HepG2 (cell line): Measurements from ENCODE around the gene ALKBH2. TPM values are rescaled to one million over a fixed set of nuclear protein-coding genes. Genes with fewer than 3 reads are reported as not detected.

Source experiments
- ADNP ChIP-seq: sonication (generic); formaldehyde crosslinking; IDR thresholded peaks from 2 replicates; pipeline ENCODE4 v1.4.0; 2020; ENCODE audit warnings: missing genetic modification reagents
- ARHGAP35 ChIP-seq: sonication (generic); formaldehyde crosslinking; IDR thresholded peaks from 2 replicates; pipeline ENCODE4 v1.9.0; 2022; ENCODE audit warnings: mild to moderate bottlenecking, inconsistent platforms, moderate library complexity, missing genetic modification reagents, borderline replicate concordance
- ATAD3A ChIP-seq: sonication (generic); formaldehyde crosslinking; IDR thresholded peaks from 2 replicates; pipeline ENCODE4 v1.4.0; 2020; ENCODE audit warnings: missing genetic modification reagents
- CBX2 ChIP-seq, 2 experiments: fragments of 200-600 bp in 1 of 2; sonication (generic); formaldehyde crosslinking in 1 of 2; IDR thresholded peaks; 2 replicates each; pipeline versions ENCODE4 v1.7.0 to v1.8.1; 2018 to 2022; ENCODE audit warnings: low read depth in 2 of 2, low read length in 1 of 2, mild to moderate bottlenecking in 1 of 2, missing genetic modification reagents in 1 of 2
- CBX5 ChIP-seq: sonication (generic); formaldehyde crosslinking; IDR thresholded peaks from 2 replicates; pipeline ENCODE4 v1.4.0; 2020; ENCODE audit warnings: missing genetic modification reagents, borderline replicate concordance
- CTCF ChIP-seq: sonication (generic); formaldehyde crosslinking; IDR thresholded peaks from 2 replicates; pipeline ENCODE4 v1.5.0; 2020; ENCODE audit warnings: mild to moderate bottlenecking, missing genetic modification reagents, moderate library complexity
- ETV6 ChIP-seq: sonication (generic); formaldehyde crosslinking; conservative IDR thresholded peaks from 2 replicates; pipeline ENCODE4 v1.4.0; 2020; ENCODE audit warnings: missing genetic modification reagents
- FUBP1 ChIP-seq: sonication (generic); formaldehyde crosslinking; IDR thresholded peaks from 2 replicates; pipeline ENCODE4 v1.5.1; 2020; ENCODE audit warnings: missing genetic modification reagents, mild to moderate bottlenecking, borderline replicate concordance
- GABPB1 ChIP-seq: IDR thresholded peaks from 2 replicates; pipeline ENCODE4 v1.6.1; 2016; ENCODE audit warnings: mild to moderate bottlenecking, missing genetic modification reagents, moderate library complexity, missing compliant biosample characterization
- HNF4A ChIP-seq: sonication (generic); formaldehyde crosslinking; IDR thresholded peaks from 2 replicates; pipeline ENCODE4 v1.4.0; 2020; ENCODE audit warnings: missing genetic modification reagents
- KDM4B ChIP-seq: sonication (generic); formaldehyde crosslinking; IDR thresholded peaks from 2 replicates; pipeline ENCODE4 v1.4.0; 2020; ENCODE audit warnings: missing genetic modification reagents
- KDM6A ChIP-seq: IDR thresholded peaks from 2 replicates; pipeline ENCODE4 v1.6.1; 2016; ENCODE audit warnings: low read depth
- NR2F1 ChIP-seq, 2 experiments: fragments of 450-650 bp in 1 of 2; formaldehyde crosslinking in 1 of 2; IDR thresholded peaks; 2 replicates each; pipeline versions ENCODE4 v1.5.0 to v1.6.1; 2016 to 2020; ENCODE audit warnings: mild to moderate bottlenecking in 1 of 2, missing compliant biosample characterization in 1 of 2, missing genetic modification reagents in 1 of 2, moderate library complexity in 1 of 2
- PREB ChIP-seq: sonication (generic); formaldehyde crosslinking; IDR thresholded peaks from 2 replicates; pipeline ENCODE4 v1.4.0; 2020; ENCODE audit warnings: missing genetic modification reagents
- RARA ChIP-seq: IDR thresholded peaks from 2 replicates; pipeline ENCODE4 v1.6.1; 2016; ENCODE audit warnings: missing genetic modification reagents, missing compliant biosample characterization
- SIX1 ChIP-seq: sonication (generic); formaldehyde crosslinking; IDR thresholded peaks from 2 replicates; pipeline ENCODE4 v1.4.0; 2020; ENCODE audit warnings: missing genetic modification reagents, borderline replicate concordance
- SRSF1 ChIP-seq: fragments of 200-400 bp; formaldehyde crosslinking; optimal IDR thresholded peaks from 2 replicates; pipeline ENCODE3; 2017; ENCODE audit warnings: mild to moderate bottlenecking, low read depth, low read length, moderate library complexity
- SRSF9 ChIP-seq: fragments of 200-400 bp; formaldehyde crosslinking; IDR thresholded peaks from 2 replicates; pipeline ENCODE4 v1.6.1; 2018; ENCODE audit warnings: borderline replicate concordance, mild to moderate bottlenecking, low read depth, low read length; ENCODE audit not compliant: insufficient read depth, poor library complexity, severe bottlenecking
- TBX2 ChIP-seq: sonication (generic); formaldehyde crosslinking; IDR thresholded peaks from 2 replicates; pipeline ENCODE4 v1.5.0; 2020; ENCODE audit warnings: missing genetic modification reagents, mild to moderate bottlenecking, borderline replicate concordance
- THAP8 ChIP-seq: sonication (generic); formaldehyde crosslinking; IDR thresholded peaks from 2 replicates; pipeline ENCODE4 v1.5.1; 2020; ENCODE audit warnings: missing genetic modification reagents, mild to moderate bottlenecking, borderline replicate concordance
- ZFP62 ChIP-seq: sonication (generic); formaldehyde crosslinking; IDR thresholded peaks from 2 replicates; pipeline ENCODE4 v1.4.0; 2020; ENCODE audit warnings: missing genetic modification reagents
- ZIK1 ChIP-seq: sonication (generic); formaldehyde crosslinking; IDR thresholded peaks from 2 replicates; pipeline ENCODE4 v1.5.0; 2020; ENCODE audit warnings: mild to moderate bottlenecking, low read depth, missing genetic modification reagents, borderline replicate concordance
- ZNF232 ChIP-seq: sonication (generic); formaldehyde crosslinking; IDR thresholded peaks from 2 replicates; pipeline ENCODE4 v1.4.0; 2020; ENCODE audit warnings: missing genetic modification reagents, borderline replicate concordance
- ZNF3 ChIP-seq: IDR thresholded peaks from 2 replicates; pipeline ENCODE4 v1.7.0; 2017; ENCODE audit warnings: inconsistent platforms
- ZNF44 ChIP-seq: sonication (generic); formaldehyde crosslinking; IDR thresholded peaks from 2 replicates; pipeline ENCODE4 v1.5.1; 2020; ENCODE audit warnings: mild to moderate bottlenecking, missing genetic modification reagents
- ZNF451 ChIP-seq: sonication (generic); formaldehyde crosslinking; IDR thresholded peaks from 2 replicates; pipeline ENCODE4 v1.5.0; 2020; ENCODE audit warnings: mild to moderate bottlenecking, missing genetic modification reagents
- polyA plus RNA-seq, 8 experiments: library from polyadenylated mRNA; depleted of rRNA in 3 of 8; stranded (reverse) in 7 of 8; unstranded in 1 of 8; fragments of >200 nt; fragmentation: Illumina TruSeq in 4 of 8; extraction: Trizol in 4 of 8; gene quantifications; 2 replicates each; pipeline versions ENCODE4 v1.2.1 to v1.2.3, GENCODE V29; 2011 to 2016; ENCODE audit warnings: low read depth in 4 of 8, missing spikeins in 1 of 8, mixed read lengths in 1 of 8; ENCODE audit not compliant: insufficient read depth in 1 of 8
- total RNA-seq, 5 experiments: library from RNA; depleted of rRNA; stranded (reverse); fragments of >200 nt; fragmentation: Illumina TruSeq; extraction: Trizol; gene quantifications; 2 replicates each; pipeline ENCODE4 v1.2.3, GENCODE V29; 2016; ENCODE audit warnings: low read depth in 1 of 5

The ALKBH2 gene
- total and polyA plus RNA-seq, 2 of the 13 experiments (the other 11 are each of a cell fraction or from before 2014, with no cell fraction given), result 21.0 to 40.5 TPM

GRCh38 chr12:109134186-109134917 lies 41.1 kb upstream of the ALKBH2 start (continued):
- TF ChIP-seq PREB (CRISPR knock-in tag) (no peak), SRSF1 (no peak), FUBP1 (CRISPR knock-in tag) (no peak), GABPB1 (CRISPR knock-in tag) (no peak), CBX5 (CRISPR knock-in tag) (no peak), THAP8 (no peak), RARA (CRISPR knock-in tag) (no peak), TBX2 (CRISPR knock-in tag) (no peak), NR2F1 (CRISPR knock-in tag; IDR thresholded peaks at IDR 0.05) (no peak), ETV6 (CRISPR knock-in tag) (no peak), ZNF232 (no peak), ZNF44 (CRISPR knock-in tag) (no peak), ZFP62 (CRISPR knock-in tag) (no peak), ZNF451 (CRISPR knock-in tag) (no peak), ADNP (CRISPR knock-in tag) (no peak), KDM6A (no peak), SIX1 (CRISPR knock-in tag) (no peak), CTCF (CRISPR knock-in tag) (peak; percentile 71), CBX2 (IDR thresholded peaks at IDR 0.05; ENCODE audit: low read depth, low read length) (no peak), CBX2 (CRISPR knock-in tag; IDR thresholded peaks at IDR 0.05; ENCODE audit: low read depth) (no peak), SRSF9 (no peak), ARHGAP35 (CRISPR knock-in tag) (no peak), ATAD3A (no peak), HNF4A (CRISPR knock-in tag) (peak; percentile 21; the same call in 1 of the 2 replicates), KDM4B (CRISPR knock-in tag) (no peak), ZNF3 (CRISPR knock-in tag) (no peak), ZIK1 (CRISPR knock-in tag) (no peak)
